Measurements from ENCODE around the gene WHRN. TPM values are rescaled to one million over a fixed set of nuclear protein-coding genes. Genes with fewer than 3 reads are reported as not detected.

Gene WHRN
- under 0.01 and 0.19 TPM in 2 replicates for total RNA-seq

DNA sequence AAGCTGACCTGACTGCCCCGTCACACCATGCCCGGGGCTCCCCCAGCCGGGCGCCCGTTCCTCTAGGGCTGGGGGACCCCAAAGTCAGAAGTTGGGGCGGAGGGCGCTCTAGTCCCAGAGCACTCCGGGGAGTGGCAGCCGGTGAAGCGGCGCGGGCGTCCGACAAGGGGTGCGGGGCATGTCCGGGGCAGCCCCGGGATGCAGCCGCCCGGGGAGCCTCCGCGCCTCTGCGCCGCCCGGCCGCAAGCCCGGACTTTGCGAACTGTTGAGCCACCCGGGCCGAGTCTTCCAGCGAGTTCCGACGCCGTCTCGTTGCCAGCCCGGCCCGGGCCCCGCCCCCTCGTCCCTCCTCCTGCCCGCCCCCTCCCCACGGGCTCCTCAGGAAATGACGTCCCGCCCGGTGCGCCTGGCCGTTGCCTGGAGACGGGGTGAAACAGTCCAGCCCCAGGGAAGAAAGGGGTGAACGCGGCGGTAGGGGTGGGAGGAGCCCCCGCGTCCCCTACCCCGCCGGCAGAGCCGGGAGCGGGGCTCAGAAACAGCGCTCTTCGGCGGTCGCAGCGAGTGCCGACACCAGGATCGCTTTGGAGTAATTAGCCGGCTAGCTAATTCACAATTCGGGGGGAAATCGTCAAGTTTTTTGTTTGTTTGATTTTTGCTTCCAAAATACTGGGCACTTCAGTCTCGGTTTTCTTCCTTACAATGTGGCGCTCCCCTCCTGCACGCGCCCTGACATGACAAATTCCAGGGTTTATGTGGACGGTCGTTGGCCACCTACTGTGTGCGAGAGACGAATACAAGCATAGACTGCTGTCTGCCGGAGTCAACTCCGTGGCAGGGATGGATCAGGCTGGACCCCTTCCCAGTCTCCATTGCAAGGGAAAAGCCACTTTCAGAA, at the start of gene WHRN:
Gene WHRN (minus strand): TSS at position 287 of the 895 bp plus-strand sequence. CDS start 672 bp downstream, outside the sequence.

DNA sequence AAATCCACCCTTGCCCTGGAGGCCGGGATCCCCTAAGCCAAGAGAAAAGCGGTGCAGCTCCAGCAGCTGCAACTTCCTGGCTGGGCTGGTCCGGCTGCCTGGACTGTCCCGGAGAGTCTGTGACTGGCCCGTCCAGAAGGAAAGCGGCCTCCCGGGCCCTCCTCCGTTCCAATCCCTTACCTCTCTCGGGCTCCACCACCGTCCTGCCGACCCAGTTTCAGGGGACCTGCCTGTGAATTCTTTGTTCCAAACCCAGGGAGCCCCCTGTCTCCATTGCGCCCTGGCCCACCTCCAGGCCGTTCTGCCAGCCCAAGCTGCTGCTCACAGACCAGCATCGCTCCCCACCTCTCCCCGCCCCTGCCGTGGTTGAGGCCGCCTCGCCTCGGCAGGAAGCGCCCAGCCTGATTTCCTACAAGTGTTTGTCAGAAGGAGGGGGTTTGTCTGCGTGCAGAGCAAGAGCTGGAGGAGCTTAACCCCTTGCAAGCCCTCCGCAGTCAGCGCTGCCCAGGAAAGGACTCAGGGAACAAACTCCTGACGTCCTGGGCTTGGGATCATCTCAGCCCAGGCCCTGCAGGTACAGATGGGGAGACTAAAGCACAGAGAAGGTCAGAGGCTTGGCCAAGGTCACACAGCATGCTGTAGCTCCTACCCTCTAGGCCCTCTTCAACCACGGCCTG, 117.5 kb downstream of the WHRN start, which contains the start of gene AKNA:
Gene AKNA (minus strand): TSS at position 303 of the 677 bp plus-strand sequence. CDS start 6,649 bp downstream, outside the sequence.

Other genes with a start within 250 kb of the WHRN start
- not detected in 2 replicates for gene ORM1, start 182.4 kb downstream of the WHRN start, total RNA-seq
- gene ORM2, start 175.6 kb downstream of the WHRN start, total RNA-seq, result not detected in 2 replicates
- 3.8 and 5.6 TPM in 2 replicates for gene AKNA, start 117.5 kb downstream of the WHRN start, total RNA-seq
- 96.3 and 104 TPM in 2 replicates for gene ATP6V1G1, start 82.3 kb upstream of the WHRN start, total RNA-seq
- 1.9 and 2.4 TPM in 2 replicates for gene TMEM268, start 105.8 kb upstream of the WHRN start, total RNA-seq
- gene TEX53, start 152.3 kb upstream of the WHRN start, total RNA-seq, result not detected in 2 replicates
- not detected in 2 replicates for gene TEX48, start 176.7 kb upstream of the WHRN start, total RNA-seq